ENCODE data around the gene TPD52L1. TPM values are rescaled to one million over a fixed set of nuclear protein-coding genes. Genes with fewer than 3 reads are reported as not detected.

TPD52L1 gene
- total and polyA plus RNA-seq, 2 donors from 2014 or later, result 69.1 to 91.1 TPM

GRCh38 chr6:125154118-125154760 is 666 bp downstream of the TPD52L1 start:
- TF ChIP-seq CTCF (IDR thresholded peaks at IDR 0.05; ENCODE audit: borderline replicate concordance, extremely low read depth, insufficient read depth), result no peak
- intact Hi-C loops (cut with DNase I), result no loop called here
- peaks cover 0 to 5% (median 0%) of the 10 kb centered on the region in 3 donors for H3K4me1 ChIP-seq (ENCODE audit: control insufficient read depth in 2 of 3, insufficient read depth in 2 of 3, low read depth in 1 of 3, low read length in 3 of 3)
- H3K36me3 ChIP-seq (ENCODE audit: control insufficient read depth in 2 of 3, insufficient read depth in 3 of 3, low read length in 3 of 3), result no peaks in the 10 kb centered on the region
- H3K27me3 ChIP-seq (ENCODE audit: control insufficient read depth, insufficient read depth, low read length), result no peaks in the 10 kb centered on the region
- H3K27ac ChIP-seq (ENCODE audit: low read depth in 2 of 2, low read length in 2 of 2), result peak overlapping the region; percentile 44 to 67
- DNase-seq (peak; percentile 55 to 77 (median 63)), FAIRE-seq (no peak)
- H3K9ac ChIP-seq (ENCODE audit: low read length in 3 of 3), result peak overlapping the region; percentile 53 to 72 (median 55)
- peak overlapping the region; percentile 68 to 86 (median 78) for H3K4me3 ChIP-seq (ENCODE audit: low read length in 3 of 3)
- H3K9me3 ChIP-seq (ENCODE audit: control insufficient read depth in 2 of 3, insufficient read depth in 1 of 3, low read length in 3 of 3), result no peaks in the 10 kb centered on the region

GRCh38 chr6:125154761-125155135 is 1.2 kb downstream of the TPD52L1 start:
- Histone ChIP-seq H3K4me1 (ENCODE audit: control insufficient read depth in 2 of 3, insufficient read depth in 2 of 3, low read depth in 1 of 3, low read length in 3 of 3) (peaks cover 0 to 5% (median 0%) of the 10 kb centered on the region in 3 donors), H3K36me3 (ENCODE audit: control insufficient read depth in 2 of 3, insufficient read depth in 3 of 3, low read length in 3 of 3) (no peaks in the 10 kb centered on the region), H3K27ac (ENCODE audit: low read depth in 2 of 2, low read length in 2 of 2) (peak overlapping the region in 1 of 2 donors; percentile 67), H3K9me3 (ENCODE audit: control insufficient read depth in 2 of 3, insufficient read depth in 1 of 3, low read length in 3 of 3) (no peaks in the 10 kb centered on the region), H3K4me3 (ENCODE audit: low read length in 3 of 3) (peak overlapping the region; percentile 55 to 86 (median 78)), H3K9ac (ENCODE audit: low read length in 3 of 3) (peak overlapping the region in 1 of 3 donors; percentile 53), H3K27me3 (ENCODE audit: control insufficient read depth, insufficient read depth, low read length) (no peaks in the 10 kb centered on the region)
- TF ChIP-seq CTCF (IDR thresholded peaks at IDR 0.05; ENCODE audit: borderline replicate concordance, extremely low read depth, insufficient read depth), result peak; percentile 12
- intact Hi-C loops (cut with DNase I), result no loop called here
- no peak for FAIRE-seq
- DNase-seq, result peak; percentile 19 to 73 (median 44)

GRCh38 chr6:125155344-125155743 is 1.8 kb downstream of the TPD52L1 start:
- no peak for DNase-seq
- Histone ChIP-seq H3K36me3 (ENCODE audit: control insufficient read depth in 2 of 3, insufficient read depth in 3 of 3, low read length in 3 of 3) (no peaks in the 10 kb centered on the region), H3K27me3 (ENCODE audit: control insufficient read depth, insufficient read depth, low read length) (no peaks in the 10 kb centered on the region), H3K4me3 (ENCODE audit: low read length in 3 of 3) (no peak overlapping the region), H3K4me1 (ENCODE audit: control insufficient read depth in 2 of 3, insufficient read depth in 2 of 3, low read depth in 1 of 3, low read length in 3 of 3) (peaks cover 0 to 5% (median 0%) of the 10 kb centered on the region in 3 donors), H3K9me3 (ENCODE audit: control insufficient read depth in 2 of 3, insufficient read depth in 1 of 3, low read length in 3 of 3) (no peaks in the 10 kb centered on the region), H3K9ac (ENCODE audit: low read length in 3 of 3) (no peak overlapping the region), H3K27ac (ENCODE audit: low read depth in 2 of 2, low read length in 2 of 2) (no peak overlapping the region)
- no peak for FAIRE-seq
- intact Hi-C loops (cut with DNase I), result no loop called here
- TF ChIP-seq CTCF (IDR thresholded peaks at IDR 0.05; ENCODE audit: borderline replicate concordance, extremely low read depth, insufficient read depth), result no peak
